ENCODE results near the gene MAST1.
A peak's percentile ranks its signal among the peaks of the same experiment; 100 is the strongest.

MAST1 gene

DNA sequence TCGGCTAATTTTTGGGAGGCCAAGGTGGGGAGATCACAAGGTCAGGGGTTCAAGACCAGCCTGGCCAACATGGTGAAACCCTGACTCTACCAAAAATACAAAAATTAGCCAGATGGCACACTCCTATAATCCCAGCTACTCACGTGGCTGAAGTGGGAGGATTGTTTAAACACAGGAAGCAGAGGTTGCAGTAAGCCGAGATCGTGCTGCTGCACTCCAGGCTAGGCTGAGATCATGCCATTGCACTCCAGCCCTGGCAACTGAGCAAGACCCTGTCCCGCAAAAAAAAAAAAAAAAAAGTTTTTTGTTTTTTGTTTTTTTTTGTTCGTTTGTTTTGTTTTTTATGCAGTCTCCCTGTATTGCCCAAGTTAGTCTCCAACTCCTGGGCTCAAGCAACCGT is 21.2 kb downstream of the MAST1 start:
- Histone ChIP-seq H3K27me3 (ENCODE audit: insufficient read depth, low read length) (no peaks in the 10 kb centered on the region), H3F3A (ENCODE audit: insufficient read depth, low read length) (no peaks in the 10 kb centered on the region), H3K9ac (ENCODE audit: low read length) (no peak overlapping the region), H3K4me2 (ENCODE audit: low read length) (no peak overlapping the region), H3K9me2 (ENCODE audit: low read depth, low read length) (no peaks in the 10 kb centered on the region), H3K4me3 (ENCODE audit: low read depth, low read length, poor library complexity, severe bottlenecking) (no peak overlapping the region), H2AFZ (ENCODE audit: low read length) (no peak overlapping the region), H4K20me1 (ENCODE audit: insufficient read depth, low read length) (no peaks in the 10 kb centered on the region), H3K27ac (ENCODE audit: low read depth, low read length, poor library complexity, severe bottlenecking) (no peak overlapping the region), H3K36me3 (ENCODE audit: insufficient read depth, low read length) (peaks cover 32% of the 10 kb centered on the region), H3K4me1 (ENCODE audit: insufficient read depth, low read length, severe bottlenecking) (no peaks in the 10 kb centered on the region), H3K9me3 (ENCODE audit: low read length) (no peaks in the 10 kb centered on the region), H3K79me2 (ENCODE audit: insufficient read depth, low read length) (no peaks in the 10 kb centered on the region)
- TF ChIP-seq EZH2 (IDR thresholded peaks at IDR 0.05; ENCODE audit: borderline replicate concordance, low read length) (no peak), CTCF (IDR thresholded peaks at IDR 0.05; ENCODE audit: low read length) (no peak)

GRCh38 chr19:12864143-12864542 is 25.8 kb downstream of the MAST1 start:
- Histone ChIP-seq H3F3A (ENCODE audit: insufficient read depth, low read length) (no peaks in the 10 kb centered on the region), H3K9me2 (ENCODE audit: low read depth, low read length) (no peaks in the 10 kb centered on the region), H3K36me3 (ENCODE audit: insufficient read depth, low read length) (peaks cover 16% of the 10 kb centered on the region), H3K9ac (ENCODE audit: low read length) (no peak overlapping the region), H2AFZ (ENCODE audit: low read length) (no peak overlapping the region), H3K4me1 (ENCODE audit: insufficient read depth, low read length, severe bottlenecking) (peaks cover 10% of the 10 kb centered on the region), H3K79me2 (ENCODE audit: insufficient read depth, low read length) (no peaks in the 10 kb centered on the region), H3K4me3 (ENCODE audit: low read depth, low read length, poor library complexity, severe bottlenecking) (no peak overlapping the region), H3K27me3 (ENCODE audit: insufficient read depth, low read length) (no peaks in the 10 kb centered on the region), H4K20me1 (ENCODE audit: insufficient read depth, low read length) (no peaks in the 10 kb centered on the region), H3K27ac (ENCODE audit: low read depth, low read length, poor library complexity, severe bottlenecking) (no peak overlapping the region), H3K9me3 (ENCODE audit: low read length) (no peaks in the 10 kb centered on the region), H3K4me2 (ENCODE audit: low read length) (no peak overlapping the region)
- TF ChIP-seq EZH2 (IDR thresholded peaks at IDR 0.05; ENCODE audit: borderline replicate concordance, low read length) (no peak), CTCF (IDR thresholded peaks at IDR 0.05; ENCODE audit: low read length) (no peak)

GRCh38 chr19:12864721-12865715 is 26.7 kb downstream of the MAST1 start:
- peaks cover 10% of the 10 kb centered on the region for H3K4me1 ChIP-seq (ENCODE audit: insufficient read depth, low read length, severe bottlenecking)
- H3K79me2 ChIP-seq (ENCODE audit: insufficient read depth, low read length), result no peaks in the 10 kb centered on the region
- H4K20me1 ChIP-seq (ENCODE audit: insufficient read depth, low read length), result no peaks in the 10 kb centered on the region
- H3K27ac ChIP-seq (ENCODE audit: low read depth, low read length, poor library complexity, severe bottlenecking), result no peak overlapping the region
- peaks cover 8% of the 10 kb centered on the region; the same call in 1 of the 2 replicates for H3K36me3 ChIP-seq (ENCODE audit: insufficient read depth, low read length)
- H3K9ac ChIP-seq (ENCODE audit: low read length), result no peak overlapping the region
- no peak overlapping the region for H3K4me3 ChIP-seq (ENCODE audit: low read depth, low read length, poor library complexity, severe bottlenecking)
- no peaks in the 10 kb centered on the region for H3K9me3 ChIP-seq (ENCODE audit: low read length)
- TF ChIP-seq CTCF (IDR thresholded peaks at IDR 0.05; ENCODE audit: low read length) (peak; percentile 36; the same call in 1 of the 2 replicates), EZH2 (IDR thresholded peaks at IDR 0.05; ENCODE audit: borderline replicate concordance, low read length) (no peak)
- H3F3A ChIP-seq (ENCODE audit: insufficient read depth, low read length), result no peaks in the 10 kb centered on the region
- no peaks in the 10 kb centered on the region for H3K9me2 ChIP-seq (ENCODE audit: low read depth, low read length)
- no peak overlapping the region for H3K4me2 ChIP-seq (ENCODE audit: low read length)
- H2AFZ ChIP-seq (ENCODE audit: low read length), result no peak overlapping the region
- no peaks in the 10 kb centered on the region for H3K27me3 ChIP-seq (ENCODE audit: insufficient read depth, low read length)

All from OCI-LY1 (cell line).